ENCODE results near the gene MAGEF1.
"Not testable (repeated sequence)": the region's sequence is repeated elsewhere in the genome, so short reads cannot be mapped to it uniquely, and the experiment has no call there.

The MAGEF1 gene

GRCh38 chr3:184742676-184743135, 30.8 kb upstream of the MAGEF1 start:
- no peak for DNase-seq (ENCODE audit: low spot score)

- DNase-seq (ENCODE audit: low spot score) = no peak
Measured at GRCh38 chr3:184741798-184742675, 30.2 kb upstream of the MAGEF1 start.

DNA sequence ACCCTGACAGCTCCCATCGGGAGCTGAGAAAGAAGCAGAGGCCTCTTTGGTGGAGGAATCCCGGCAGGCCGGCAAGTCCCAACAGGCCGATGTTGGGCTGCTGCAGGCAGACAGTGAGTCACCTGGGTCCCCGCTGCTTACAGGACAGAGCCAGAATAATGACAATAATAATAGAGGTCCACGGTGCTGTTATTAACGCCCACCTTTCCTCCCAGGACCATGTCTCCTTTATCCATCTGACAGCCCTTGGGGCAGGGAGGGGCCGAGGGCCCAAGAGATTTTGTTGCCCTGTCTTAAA, 29.3 kb upstream of the MAGEF1 start:
- no peak for DNase-seq (ENCODE audit: low spot score)

GRCh38 chr3:184740509-184741258, 28.8 kb upstream of the MAGEF1 start:
- DNase-seq (ENCODE audit: low spot score) = peak; percentile 65

DNA sequence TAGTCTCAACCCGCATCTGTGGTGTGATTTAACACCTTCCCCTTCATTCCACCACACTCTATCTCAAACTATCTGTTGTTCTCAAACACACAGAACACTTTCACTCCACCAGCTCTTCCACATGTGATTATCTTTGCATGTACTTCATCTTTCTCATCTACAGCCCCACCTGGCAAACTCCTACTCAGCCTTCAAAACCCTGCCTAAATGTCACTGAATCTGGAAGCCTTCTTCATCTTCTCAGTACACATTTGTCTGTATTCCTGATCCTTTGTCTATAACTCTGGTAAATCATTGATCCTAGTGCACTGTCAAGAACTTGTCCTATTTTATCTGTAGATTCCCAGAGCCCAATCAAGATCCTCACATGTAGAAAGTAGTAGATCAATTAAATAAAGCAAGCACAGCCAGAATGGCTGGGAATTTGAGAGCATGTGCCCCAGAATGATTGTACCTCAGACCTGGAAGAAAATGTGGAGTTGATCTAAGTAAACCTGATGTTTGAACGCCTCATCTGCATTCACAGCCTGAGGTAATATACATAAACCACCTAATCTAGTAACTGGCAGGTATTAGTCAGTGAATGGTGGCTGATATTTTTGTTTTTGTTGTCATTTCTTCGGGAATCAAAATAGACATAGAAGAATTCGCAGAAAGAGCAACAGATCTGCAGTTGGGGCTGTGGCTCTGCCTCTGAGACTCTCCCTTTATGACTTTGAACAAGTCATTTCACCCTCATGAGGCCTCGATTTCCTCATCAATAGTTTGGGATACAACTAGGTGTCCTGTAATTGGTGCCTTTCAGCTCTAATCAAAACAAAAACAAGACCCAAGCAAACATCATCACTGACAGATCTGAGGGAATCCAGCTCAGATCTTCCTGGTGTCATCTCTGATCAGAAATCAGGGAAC, 28.0 kb upstream of the MAGEF1 start:
- no peak for DNase-seq (ENCODE audit: low spot score)

GRCh38 chr3:184738982-184739381, 27.1 kb upstream of the MAGEF1 start:
- no peak for DNase-seq (ENCODE audit: low spot score)

DNA sequence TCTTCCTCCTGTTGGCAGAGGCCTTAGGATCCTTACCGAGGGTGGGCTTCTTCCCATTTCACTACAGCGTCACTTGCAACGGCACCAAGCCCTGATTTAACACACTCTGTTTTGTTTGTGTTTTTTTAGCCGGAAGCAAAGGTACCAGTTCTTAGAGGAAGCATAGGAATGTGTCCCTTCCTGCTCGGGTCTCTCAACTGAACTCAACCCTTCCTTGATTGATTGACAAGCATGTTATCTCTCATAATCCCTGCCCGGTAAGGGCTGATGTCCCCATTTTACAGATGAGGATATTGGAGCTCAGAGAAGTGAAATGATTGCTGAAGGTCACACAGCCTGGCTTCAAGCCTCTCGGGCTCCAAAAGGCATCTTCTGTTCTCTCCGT, 26.6 kb upstream of the MAGEF1 start:
- no peak for DNase-seq (ENCODE audit: low spot score)

DNA sequence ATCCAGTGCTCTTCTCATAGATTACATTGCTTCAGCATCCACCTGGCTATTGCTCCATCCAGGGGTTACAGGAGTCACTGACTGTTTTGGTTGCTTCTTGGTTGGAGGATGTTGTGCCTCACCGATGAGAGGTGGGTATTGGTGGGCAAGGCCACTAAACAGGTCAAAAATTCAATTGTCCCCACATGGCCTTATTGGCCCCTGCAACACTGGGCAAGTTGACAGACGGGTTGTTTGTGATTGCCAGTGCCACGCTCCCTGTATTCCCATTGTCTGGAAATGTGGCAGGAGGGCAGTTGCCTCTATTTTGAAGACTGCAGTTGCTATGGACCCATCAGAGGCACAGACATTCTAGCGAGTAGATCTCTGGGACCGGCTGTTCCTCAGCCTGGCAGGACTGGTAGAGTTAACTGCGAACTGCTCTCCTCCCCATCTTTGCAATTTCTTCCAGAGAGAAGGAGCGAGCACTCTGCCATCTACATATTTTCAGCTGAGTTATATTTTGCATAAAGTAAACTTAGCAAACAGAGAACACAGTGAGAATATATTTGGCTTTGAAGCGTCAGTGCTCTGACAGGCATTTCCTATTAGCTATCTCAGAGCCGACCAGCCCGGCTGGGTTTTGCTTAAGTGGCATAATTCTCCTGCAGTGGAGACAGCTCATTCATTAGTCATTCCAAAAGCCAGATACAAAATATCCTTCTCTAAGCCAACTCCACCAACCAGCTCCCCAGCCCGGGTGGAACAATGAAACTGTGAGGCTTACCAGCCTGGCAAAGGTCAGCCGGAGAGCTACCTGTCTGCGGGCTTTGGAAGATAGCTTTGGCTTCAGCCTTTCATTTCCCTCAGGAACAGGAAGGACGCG, 26.0 kb upstream of the MAGEF1 start:
- DNase-seq (ENCODE audit: low spot score) = no peak

- DNase-seq (ENCODE audit: low spot score) = no peak
Measured at GRCh38 chr3:184737063-184737462, 25.2 kb upstream of the MAGEF1 start.

DNA sequence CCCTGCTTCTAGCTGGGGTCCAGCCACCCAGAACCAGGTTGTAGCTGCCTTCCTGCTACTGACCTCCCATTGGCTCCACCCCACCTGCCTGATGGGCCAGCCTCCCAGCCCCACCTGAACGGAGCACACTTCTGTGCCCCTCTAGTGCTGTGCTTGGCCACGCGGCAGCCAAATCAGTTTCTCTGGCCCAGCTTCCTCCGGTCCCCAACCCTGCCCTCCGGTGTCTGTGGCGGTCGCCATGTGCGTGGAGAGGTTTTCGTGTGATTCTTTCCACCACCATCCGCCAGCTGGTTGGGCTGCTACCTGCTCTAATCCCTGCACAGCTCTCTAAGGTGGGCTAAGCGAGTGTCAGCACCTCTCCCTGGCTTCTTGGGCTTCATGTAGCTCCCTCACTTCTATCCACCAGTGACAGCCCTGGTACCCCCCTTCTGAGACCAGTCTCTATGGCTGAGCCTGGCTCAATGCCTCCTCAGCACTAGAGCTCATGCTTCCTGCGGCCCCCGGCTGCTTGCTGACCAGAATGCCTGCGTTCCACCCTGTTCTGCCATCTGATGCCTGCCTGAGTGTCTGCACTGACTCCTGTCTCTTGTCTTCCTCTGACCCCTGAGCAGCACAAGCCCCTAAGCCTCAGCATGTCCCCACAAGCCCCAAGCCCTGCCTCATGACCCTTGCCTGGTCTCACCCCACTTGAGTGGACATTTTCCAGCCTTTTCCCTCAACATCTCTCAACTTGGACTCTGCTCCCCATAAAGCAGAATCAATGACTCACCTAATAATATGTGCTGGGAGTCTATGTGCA, 23.2 kb upstream of the MAGEF1 start:
- DNase-seq (ENCODE audit: low spot score) = no peak

- DNase-seq (ENCODE audit: low spot score) = no peak
Measured at GRCh38 chr3:184733971-184734608, 22.2 kb upstream of the MAGEF1 start.

DNA sequence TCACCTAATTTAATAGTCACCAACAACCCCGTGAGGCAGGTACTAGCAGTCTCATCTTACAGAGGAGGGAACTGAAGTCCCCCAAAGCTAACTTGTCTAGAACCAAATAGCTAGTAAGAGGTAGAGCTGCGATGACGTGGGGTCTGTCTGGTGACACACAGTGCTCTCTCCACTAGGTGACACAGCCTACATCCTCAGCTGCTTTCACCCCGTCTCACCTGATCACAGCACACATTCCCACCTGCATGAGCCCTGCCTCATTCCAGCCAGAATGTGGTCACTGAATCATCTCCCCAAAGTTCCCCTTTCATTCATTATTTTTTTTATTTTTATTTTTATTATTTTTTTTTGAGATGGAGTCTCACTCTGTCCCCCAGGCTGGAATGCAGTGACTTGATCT, 21.3 kb upstream of the MAGEF1 start:
- DNase-seq (ENCODE audit: low spot score) = no peak

DNA sequence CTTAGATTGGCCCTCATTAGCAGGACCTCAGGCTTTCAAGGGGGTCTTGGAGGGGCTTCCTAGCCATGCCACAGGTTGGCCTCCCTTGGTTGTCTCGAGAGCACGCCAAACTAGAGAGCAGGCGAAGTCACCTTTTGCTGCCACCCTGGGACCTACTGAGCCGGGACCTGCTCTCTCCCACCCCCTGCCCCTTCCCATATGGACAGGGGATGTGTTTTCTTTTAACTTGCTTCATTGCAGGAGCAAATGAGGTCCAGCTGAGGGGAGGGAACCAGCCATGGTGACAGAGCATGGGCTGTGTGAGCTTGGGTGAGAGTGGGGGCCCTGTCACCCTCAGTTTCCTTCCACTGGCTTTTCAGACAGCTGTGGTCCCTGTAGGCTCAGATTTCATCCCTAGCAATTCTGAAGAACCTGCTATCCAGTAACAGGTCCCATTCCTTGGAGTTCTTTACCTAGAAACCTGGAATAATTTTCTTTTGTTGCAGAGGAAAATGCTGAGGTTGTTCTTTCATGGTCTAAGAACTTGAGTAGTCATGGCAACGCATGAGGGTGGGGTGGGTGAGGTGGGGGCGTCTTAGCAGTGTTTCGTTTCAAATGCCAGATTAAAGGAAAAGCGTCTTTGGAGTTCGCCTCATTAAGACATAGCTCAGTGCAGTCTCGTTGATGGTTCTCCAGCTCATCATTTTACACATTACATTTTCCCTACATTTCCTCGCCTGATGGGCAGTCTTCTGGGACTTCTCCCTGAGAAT, 20.1 kb upstream of the MAGEF1 start:
- peak; percentile 71 for DNase-seq (ENCODE audit: low spot score)

GRCh38 chr3:184730924-184731323, 19.1 kb upstream of the MAGEF1 start:
- DNase-seq (ENCODE audit: low spot score) = no peak

DNA sequence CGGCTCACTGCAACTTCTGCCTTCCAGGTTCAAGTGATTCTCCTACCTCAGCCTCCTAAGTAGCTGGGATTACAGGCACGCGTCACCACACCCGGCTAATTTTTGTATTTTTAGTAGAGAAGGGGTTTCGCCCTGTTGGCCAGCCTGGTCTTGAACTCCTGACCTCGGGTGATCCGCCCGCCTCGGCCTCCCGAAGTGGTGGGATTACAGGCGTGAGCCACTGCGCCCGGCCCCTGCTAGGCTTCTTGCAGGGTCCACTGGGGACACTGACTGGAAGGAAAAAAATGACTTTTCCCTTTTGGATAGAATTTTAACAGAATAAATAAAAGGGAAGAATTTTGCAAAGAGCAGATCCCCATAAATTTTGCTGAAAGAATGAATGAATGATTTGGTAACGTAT, 17.3 kb upstream of the MAGEF1 start:
- not testable (repeated sequence) for DNase-seq (ENCODE audit: low spot score)

GRCh38 chr3:184728010-184728527, 16.2 kb upstream of the MAGEF1 start:
- no peak for DNase-seq (ENCODE audit: low spot score)

- DNase-seq (ENCODE audit: low spot score) = peak; percentile 45
Measured at GRCh38 chr3:184727357-184728009, 15.6 kb upstream of the MAGEF1 start.

DNA sequence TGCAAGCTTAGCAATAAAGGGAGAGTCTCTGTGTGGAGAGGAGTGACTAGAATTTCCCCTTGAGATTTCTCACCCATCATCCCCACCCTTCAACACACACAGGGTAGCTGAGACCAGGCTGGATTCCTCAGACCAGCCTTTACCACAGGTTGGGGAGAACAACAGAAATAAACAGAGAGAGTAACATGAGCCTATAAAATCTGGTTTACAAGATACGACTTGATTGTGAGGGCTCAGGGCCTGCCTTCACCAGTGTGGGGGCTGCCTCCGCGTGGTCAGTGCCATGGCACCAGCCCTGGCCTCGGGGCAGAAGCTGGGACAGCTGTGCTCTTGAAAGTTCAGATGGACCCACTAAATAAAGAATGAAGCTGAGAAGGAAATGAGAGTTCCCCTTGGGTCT, 14.6 kb upstream of the MAGEF1 start:
- DNase-seq (ENCODE audit: low spot score) = no peak
